ENCODE measurements around the gene LHX5.

The LHX5 gene

GRCh38 chr12:113432986-113433385 is 38.7 kb downstream of the LHX5 start:
- no peak overlapping the region for H3K27ac Mint-ChIP-seq
- peaks cover 27% of the 10 kb centered on the region for H3K27me3 Mint-ChIP-seq
- H3K36me3 Mint-ChIP-seq: peaks cover 6% of the 10 kb centered on the region
- H3K4me1 Mint-ChIP-seq: no peaks in the 10 kb centered on the region
- DNase-seq (ENCODE audit: low spot score in 2 of 2) (no peak), ATAC-seq (ENCODE audit: low read depth) (no peak)
- H3K9me3 Mint-ChIP-seq: peaks cover 3% of the 10 kb centered on the region
- H3K4me3 Mint-ChIP-seq: no peak overlapping the region

GRCh38 chr12:113428482-113428881 is 43.2 kb downstream of the LHX5 start:
- Mint-ChIP-seq H3K4me3 (no peak overlapping the region), H3K27me3 (peaks cover 35% of the 10 kb centered on the region), H3K9me3 (peaks cover 3% of the 10 kb centered on the region), H3K27ac (no peak overlapping the region), H3K4me1 (peaks cover 4% of the 10 kb centered on the region), H3K36me3 (peaks cover 6% of the 10 kb centered on the region)
- ATAC-seq (ENCODE audit: low read depth): no peak
- DNase-seq (ENCODE audit: low spot score in 2 of 2): no peak

- ATAC-seq (ENCODE audit: low read depth) (no peak), DNase-seq (ENCODE audit: low spot score in 2 of 2) (no peak)
- Mint-ChIP-seq H3K4me3 (no peak overlapping the region), H3K27ac (no peak overlapping the region), H3K27me3 (peaks cover 34% of the 10 kb centered on the region), H3K36me3 (peaks cover 6% of the 10 kb centered on the region), H3K4me1 (peaks cover 4% of the 10 kb centered on the region), H3K9me3 (peaks cover 3% of the 10 kb centered on the region)
Measured at GRCh38 chr12:113427882-113428281, 43.8 kb downstream of the LHX5 start.

- Mint-ChIP-seq H3K4me3 (peak overlapping the region; percentile 9), H3K36me3 (peaks cover 3% of the 10 kb centered on the region), H3K27ac (no peak overlapping the region), H3K4me1 (peaks cover 10% of the 10 kb centered on the region), H3K27me3 (peaks cover 26% of the 10 kb centered on the region), H3K9me3 (peaks cover 3% of the 10 kb centered on the region)
- peak; percentile 14 for ATAC-seq (ENCODE audit: low read depth)
- DNase-seq (ENCODE audit: low spot score in 2 of 2): no peak
Measured at GRCh38 chr12:113425960-113426453, 45.7 kb downstream of the LHX5 start.

- peaks cover 3% of the 10 kb centered on the region for H3K9me3 Mint-ChIP-seq
- H3K4me1 Mint-ChIP-seq: peaks cover 10% of the 10 kb centered on the region
- ATAC-seq (ENCODE audit: low read depth): no peak
Measured at GRCh38 chr12:113424915-113425823, 46.5 kb downstream of the LHX5 start.

GRCh38 chr12:113424456-113424855 is 47.2 kb downstream of the LHX5 start:
- no peaks in the 10 kb centered on the region for H3K9me3 Mint-ChIP-seq
- peaks cover 10% of the 10 kb centered on the region for H3K4me1 Mint-ChIP-seq
- H3K27me3 Mint-ChIP-seq: peaks cover 16% of the 10 kb centered on the region
- no peak overlapping the region for H3K4me3 Mint-ChIP-seq
- no peak overlapping the region for H3K27ac Mint-ChIP-seq
- no peaks in the 10 kb centered on the region for H3K36me3 Mint-ChIP-seq
- DNase-seq (ENCODE audit: low spot score in 2 of 2) (no peak), ATAC-seq (ENCODE audit: low read depth) (no peak)

More at GRCh38 chr12:113424915-113425823, 46.5 kb downstream of the LHX5 start:
- Mint-ChIP-seq H3K27ac (no peak overlapping the region), H3K4me3 (no peak overlapping the region), H3K27me3 (peaks cover 20% of the 10 kb centered on the region), H3K36me3 (peaks cover 3% of the 10 kb centered on the region)
- DNase-seq (ENCODE audit: low spot score in 2 of 2): peak; percentile 35 to 46

GRCh38 chr12:113422886-113423669 is 48.6 kb downstream of the LHX5 start:
- ATAC-seq (ENCODE audit: low read depth) (no peak), DNase-seq (ENCODE audit: low spot score in 2 of 2) (no peak)
- no peak overlapping the region for H3K27ac Mint-ChIP-seq
- H3K36me3 Mint-ChIP-seq: no peaks in the 10 kb centered on the region
- H3K27me3 Mint-ChIP-seq: peaks cover 9% of the 10 kb centered on the region
- peaks cover 10% of the 10 kb centered on the region for H3K4me1 Mint-ChIP-seq
- H3K9me3 Mint-ChIP-seq: no peaks in the 10 kb centered on the region
- no peak overlapping the region for H3K4me3 Mint-ChIP-seq

- Mint-ChIP-seq H3K4me3 (peak within 1 kb of the TSS; percentile 53), H3K9me3 (no peaks in the 10 kb centered on the region), H3K27me3 (peaks cover 7% of the 10 kb centered on the region), H3K36me3 (no peaks in the 10 kb centered on the region), H3K4me1 (peaks cover 10% of the 10 kb centered on the region), H3K27ac (peak within 1 kb of the TSS; percentile 87)
- ATAC-seq (ENCODE audit: low read depth) (peak; percentile 96), DNase-seq (ENCODE audit: low spot score in 2 of 2) (peak; percentile 39 to 45)
Measured at GRCh38 chr12:113422030-113422885, 49.4 kb downstream of the LHX5 start, which contains the start of gene SDSL. TSS of gene SDSL (plus strand) at chr12:113422380. CDS start at chr12:113427983, 5,603 bp downstream.

GRCh38 chr12:113420996-113421595 is 50.6 kb downstream of the LHX5 start:
- ATAC-seq (ENCODE audit: low read depth) (no peak), DNase-seq (ENCODE audit: low spot score in 2 of 2) (no peak)
- H3K9me3 Mint-ChIP-seq: no peaks in the 10 kb centered on the region
- no peak overlapping the region for H3K4me3 Mint-ChIP-seq
- peaks cover 9% of the 10 kb centered on the region for H3K4me1 Mint-ChIP-seq
- H3K27ac Mint-ChIP-seq: no peak overlapping the region
- no peaks in the 10 kb centered on the region for H3K36me3 Mint-ChIP-seq
- H3K27me3 Mint-ChIP-seq: peaks cover 6% of the 10 kb centered on the region

- no peak overlapping the region for H3K4me3 Mint-ChIP-seq
- H3K36me3 Mint-ChIP-seq: peaks cover 2% of the 10 kb centered on the region
- H3K27ac Mint-ChIP-seq: no peak overlapping the region
- H3K4me1 Mint-ChIP-seq: peaks cover 12% of the 10 kb centered on the region
- ATAC-seq (ENCODE audit: low read depth) (no peak), DNase-seq (ENCODE audit: low spot score in 2 of 2) (no peak)
- peaks cover 2% of the 10 kb centered on the region for H3K27me3 Mint-ChIP-seq
- peaks cover 2% of the 10 kb centered on the region for H3K9me3 Mint-ChIP-seq
Measured at GRCh38 chr12:113418213-113418879, 53.3 kb downstream of the LHX5 start.

- Mint-ChIP-seq H3K36me3 (peaks cover 2% of the 10 kb centered on the region), H3K27me3 (peaks cover 5% of the 10 kb centered on the region), H3K4me3 (no peak overlapping the region), H3K9me3 (peaks cover 2% of the 10 kb centered on the region), H3K27ac (no peak overlapping the region), H3K4me1 (peaks cover 6% of the 10 kb centered on the region)
- ATAC-seq (ENCODE audit: low read depth): peak; percentile 75
- no peak for DNase-seq (ENCODE audit: low spot score in 2 of 2)
Measured at GRCh38 chr12:113416091-113416754, 55.4 kb downstream of the LHX5 start.

GRCh38 chr12:113414519-113415038 is 57.1 kb downstream of the LHX5 start:
- DNase-seq (ENCODE audit: low spot score in 2 of 2): no peak
- no peak overlapping the region for H3K4me3 Mint-ChIP-seq
- no peak overlapping the region for H3K27ac Mint-ChIP-seq
- peaks cover 2% of the 10 kb centered on the region for H3K36me3 Mint-ChIP-seq
- no peak for ATAC-seq (ENCODE audit: low read depth)
- H3K4me1 Mint-ChIP-seq: peaks cover 6% of the 10 kb centered on the region
- H3K9me3 Mint-ChIP-seq: peaks cover 2% of the 10 kb centered on the region
- peaks cover 12% of the 10 kb centered on the region for H3K27me3 Mint-ChIP-seq
